ENCODE data around the gene ACTL7B.

DNA sequence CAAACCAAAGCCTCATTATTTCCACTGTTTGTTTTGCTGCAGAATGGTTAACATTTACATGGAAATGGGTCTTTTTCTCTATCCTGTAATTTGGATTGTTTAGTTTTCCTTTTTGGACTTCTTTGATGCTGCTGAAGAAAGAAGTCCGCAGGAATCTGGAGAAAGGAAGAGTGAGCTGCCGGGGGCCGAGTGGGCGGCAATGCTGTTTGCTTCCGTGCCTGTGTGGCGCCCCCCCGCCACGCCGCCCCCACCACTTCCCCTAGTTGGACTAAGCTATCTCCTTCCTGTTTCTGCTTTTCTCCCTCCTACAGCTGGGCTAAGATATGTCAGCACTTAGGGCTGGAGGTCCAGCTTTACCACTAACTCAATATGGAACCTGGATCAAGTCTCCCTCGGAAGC lies 39.7 kb downstream of the ACTL7B start:
- TF ChIP-seq, protein P1, sequence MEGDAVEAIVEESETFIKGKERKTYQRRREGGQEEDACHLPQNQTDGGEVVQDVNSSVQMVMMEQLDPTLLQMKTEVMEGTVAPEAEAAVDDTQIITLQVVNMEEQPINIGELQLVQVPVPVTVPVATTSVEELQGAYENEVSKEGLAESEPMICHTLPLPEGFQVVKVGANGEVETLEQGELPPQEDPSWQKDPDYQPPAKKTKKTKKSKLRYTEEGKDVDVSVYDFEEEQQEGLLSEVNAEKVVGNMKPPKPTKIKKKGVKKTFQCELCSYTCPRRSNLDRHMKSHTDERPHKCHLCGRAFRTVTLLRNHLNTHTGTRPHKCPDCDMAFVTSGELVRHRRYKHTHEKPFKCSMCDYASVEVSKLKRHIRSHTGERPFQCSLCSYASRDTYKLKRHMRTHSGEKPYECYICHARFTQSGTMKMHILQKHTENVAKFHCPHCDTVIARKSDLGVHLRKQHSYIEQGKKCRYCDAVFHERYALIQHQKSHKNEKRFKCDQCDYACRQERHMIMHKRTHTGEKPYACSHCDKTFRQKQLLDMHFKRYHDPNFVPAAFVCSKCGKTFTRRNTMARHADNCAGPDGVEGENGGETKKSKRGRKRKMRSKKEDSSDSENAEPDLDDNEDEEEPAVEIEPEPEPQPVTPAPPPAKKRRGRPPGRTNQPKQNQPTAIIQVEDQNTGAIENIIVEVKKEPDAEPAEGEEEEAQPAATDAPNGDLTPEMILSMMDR (IDR thresholded peaks at IDR 0.05; ENCODE audit: low read depth, low read length) = no peak
- TF ChIP-seq EZH2phosphoT487 (IDR thresholded peaks at IDR 0.05; ENCODE audit: low read depth) = no peak

Data from OCI-LY3 (cell line).